ENCODE data around the gene CACHD1.

The CACHD1 gene

DNA sequence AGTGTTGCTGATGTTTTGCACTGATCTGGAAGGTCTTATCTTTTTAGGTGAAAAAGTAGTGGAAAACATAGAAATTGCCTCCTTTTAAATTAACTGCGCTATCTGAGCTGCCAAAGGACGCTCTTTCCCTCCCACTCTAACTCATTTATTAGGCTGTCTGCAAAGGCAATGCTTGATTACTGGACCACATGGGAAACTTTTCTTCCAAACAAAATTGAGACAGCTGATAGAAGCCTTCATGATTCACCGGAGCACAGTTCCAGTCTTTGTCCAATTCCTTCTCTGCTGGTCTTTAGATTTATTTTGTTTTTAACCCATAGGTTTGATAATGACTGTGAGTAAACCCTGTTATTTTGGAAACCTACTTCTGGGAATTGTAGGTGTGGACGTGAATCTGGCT, 181.9 kb downstream of the CACHD1 start:
- no peak overlapping the region for H3K4me2 ChIP-seq (ENCODE audit: low read length)
- no peak overlapping the region for H3K9ac ChIP-seq (ENCODE audit: low read depth, low read length)
- no peak overlapping the region for H3K4me3 ChIP-seq (ENCODE audit: low read length)
- H3K27me3 ChIP-seq (ENCODE audit: control insufficient read depth, insufficient read depth, low read length) = no peaks in the 10 kb centered on the region
- H3K36me3 ChIP-seq (ENCODE audit: insufficient read depth, low read length) = no peaks in the 10 kb centered on the region
- no peaks in the 10 kb centered on the region for H3K9me3 ChIP-seq (replicated peaks; ENCODE audit: low read length)
- H3K4me1 ChIP-seq (ENCODE audit: control insufficient read depth, insufficient read depth, low read length) = no peaks in the 10 kb centered on the region

- no peak overlapping the region for H3K4me3 ChIP-seq (ENCODE audit: low read length)
- no peak overlapping the region for H3K4me2 ChIP-seq (ENCODE audit: low read length)
- no peak overlapping the region for H3K9ac ChIP-seq (ENCODE audit: low read depth, low read length)
- no peaks in the 10 kb centered on the region for H3K9me3 ChIP-seq (replicated peaks; ENCODE audit: low read length)
- H3K36me3 ChIP-seq (ENCODE audit: insufficient read depth, low read length) = no peaks in the 10 kb centered on the region
- no peaks in the 10 kb centered on the region for H3K4me1 ChIP-seq (ENCODE audit: control insufficient read depth, insufficient read depth, low read length)
- no peaks in the 10 kb centered on the region for H3K27me3 ChIP-seq (ENCODE audit: control insufficient read depth, insufficient read depth, low read length)
Observed at GRCh38 chr1:64653466-64653865, 183.5 kb downstream of the CACHD1 start.

GRCh38 chr1:64654519-64655341, 184.8 kb downstream of the CACHD1 start:
- H3K9me3 ChIP-seq (replicated peaks; ENCODE audit: low read length) = no peaks in the 10 kb centered on the region

DNA sequence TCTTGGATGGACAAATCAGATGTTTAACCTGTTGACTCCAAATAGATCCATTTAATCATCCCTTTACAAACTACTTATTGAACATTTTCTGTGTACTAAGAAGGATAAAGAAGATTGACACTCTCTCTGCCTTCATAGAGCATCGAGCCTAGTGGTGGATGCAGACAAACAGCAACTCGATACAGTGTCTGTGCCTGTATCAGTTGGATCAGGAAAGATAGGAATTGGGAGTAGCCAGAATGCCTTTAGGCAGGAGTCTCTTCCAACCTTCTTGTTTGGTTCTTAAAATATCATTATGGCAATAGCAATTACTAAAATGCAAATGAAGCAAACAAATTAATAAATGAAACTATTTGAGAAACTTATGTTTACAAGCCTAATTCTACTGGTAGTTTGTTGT, 185.9 kb downstream of the CACHD1 start:
- Histone ChIP-seq H3K27me3 (ENCODE audit: control insufficient read depth, insufficient read depth, low read length) (no peaks in the 10 kb centered on the region), H3K9ac (ENCODE audit: low read depth, low read length) (no peak overlapping the region), H3K4me2 (ENCODE audit: low read length) (no peak overlapping the region)

More at GRCh38 chr1:64654519-64655341, 184.8 kb downstream of the CACHD1 start:
- no peaks in the 10 kb centered on the region for H3K27me3 ChIP-seq (ENCODE audit: control insufficient read depth, insufficient read depth, low read length)
- H3K9ac ChIP-seq (ENCODE audit: low read depth, low read length) = no peak overlapping the region
- no peak overlapping the region for H3K4me2 ChIP-seq (ENCODE audit: low read length)
- H3K4me3 ChIP-seq (ENCODE audit: low read length) = no peak overlapping the region
- no peaks in the 10 kb centered on the region for H3K36me3 ChIP-seq (ENCODE audit: insufficient read depth, low read length)
- no peaks in the 10 kb centered on the region for H3K4me1 ChIP-seq (ENCODE audit: control insufficient read depth, insufficient read depth, low read length)

GRCh38 chr1:64659478-64660138, 189.7 kb downstream of the CACHD1 start:
- Histone ChIP-seq H3K27me3 (ENCODE audit: control insufficient read depth, insufficient read depth, low read length) (no peaks in the 10 kb centered on the region), H3K9me3 (replicated peaks; ENCODE audit: low read length) (no peaks in the 10 kb centered on the region), H3K4me3 (ENCODE audit: low read length) (no peak overlapping the region)

More for the DNA sequence above, 185.9 kb downstream of the CACHD1 start:
- no peaks in the 10 kb centered on the region for H3K9me3 ChIP-seq (replicated peaks; ENCODE audit: low read length)
- H3K36me3 ChIP-seq (ENCODE audit: insufficient read depth, low read length) = no peaks in the 10 kb centered on the region
- H3K4me3 ChIP-seq (ENCODE audit: low read length) = no peak overlapping the region
- H3K4me1 ChIP-seq (ENCODE audit: control insufficient read depth, insufficient read depth, low read length) = no peaks in the 10 kb centered on the region

GRCh38 chr1:64663668-64664067, 193.7 kb downstream of the CACHD1 start:
- no peaks in the 10 kb centered on the region for H3K9me3 ChIP-seq (replicated peaks; ENCODE audit: low read length)
- H3K27me3 ChIP-seq (ENCODE audit: control insufficient read depth, insufficient read depth, low read length) = no peaks in the 10 kb centered on the region
- H3K4me2 ChIP-seq (ENCODE audit: low read length) = no peak overlapping the region
- no peak overlapping the region for H3K4me3 ChIP-seq (ENCODE audit: low read length)
- H3K4me1 ChIP-seq (ENCODE audit: control insufficient read depth, insufficient read depth, low read length) = no peaks in the 10 kb centered on the region
- no peak overlapping the region for H3K9ac ChIP-seq (ENCODE audit: low read depth, low read length)
- H3K36me3 ChIP-seq (ENCODE audit: insufficient read depth, low read length) = no peaks in the 10 kb centered on the region

More at GRCh38 chr1:64659478-64660138, 189.7 kb downstream of the CACHD1 start:
- H3K4me2 ChIP-seq (ENCODE audit: low read length) = no peak overlapping the region
- no peak overlapping the region for H3K9ac ChIP-seq (ENCODE audit: low read depth, low read length)
- H3K36me3 ChIP-seq (ENCODE audit: insufficient read depth, low read length) = no peaks in the 10 kb centered on the region
- H3K4me1 ChIP-seq (ENCODE audit: control insufficient read depth, insufficient read depth, low read length) = no peaks in the 10 kb centered on the region

DNA sequence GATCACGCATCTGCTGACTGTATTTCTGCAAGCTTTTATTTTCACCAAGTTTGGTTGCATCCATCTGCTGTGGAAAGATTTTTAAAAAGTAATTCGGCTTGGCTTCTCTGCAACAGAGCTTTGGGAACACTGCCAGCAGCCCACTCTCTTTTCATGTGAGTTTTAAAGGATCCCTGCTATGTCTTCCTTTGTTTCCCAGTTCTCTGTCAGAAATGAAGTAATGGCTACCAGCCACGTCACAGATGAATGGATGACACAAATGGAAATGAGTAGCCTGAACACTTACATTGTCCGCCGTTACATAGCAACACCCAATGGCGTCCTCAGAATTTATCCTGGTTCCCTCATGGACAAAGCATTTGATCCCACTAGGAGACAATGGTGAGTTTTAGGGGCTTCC, 194.4 kb downstream of the CACHD1 start:
- Histone ChIP-seq H3K36me3 (ENCODE audit: insufficient read depth, low read length) (no peaks in the 10 kb centered on the region), H3K9ac (ENCODE audit: low read depth, low read length) (no peak overlapping the region), H3K27me3 (ENCODE audit: control insufficient read depth, insufficient read depth, low read length) (no peaks in the 10 kb centered on the region), H3K4me2 (ENCODE audit: low read length) (no peak overlapping the region), H3K9me3 (replicated peaks; ENCODE audit: low read length) (no peaks in the 10 kb centered on the region), H3K4me3 (ENCODE audit: low read length) (no peak overlapping the region), H3K4me1 (ENCODE audit: control insufficient read depth, insufficient read depth, low read length) (no peaks in the 10 kb centered on the region)

DNA sequence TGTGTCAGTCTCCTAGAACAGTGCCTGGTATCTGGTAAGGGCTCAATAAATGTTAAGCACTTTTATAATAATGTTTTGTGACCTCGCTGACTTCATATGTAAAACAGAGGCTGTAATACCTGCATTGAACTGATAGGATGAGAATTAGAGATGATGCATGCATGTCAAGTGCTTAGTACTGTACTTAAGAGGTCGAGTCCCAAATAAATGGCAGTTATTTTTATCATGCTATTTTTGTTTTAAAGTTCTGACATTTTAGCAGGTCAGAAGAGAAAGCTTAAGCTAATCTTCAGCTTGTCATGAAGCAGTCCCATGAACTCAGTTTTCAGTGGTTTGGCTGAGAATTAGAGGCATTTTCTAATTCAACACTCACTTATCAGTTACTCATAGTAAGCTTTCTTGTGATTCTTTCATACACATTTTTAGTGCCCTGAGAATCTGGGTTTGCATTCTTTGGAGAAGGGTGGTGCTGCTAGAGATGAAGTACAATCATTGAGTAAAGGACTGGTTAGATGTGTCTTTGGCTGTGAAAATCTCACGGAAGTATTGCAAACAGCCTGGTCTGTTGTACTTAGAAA, 199.3 kb downstream of the CACHD1 start:
- Histone ChIP-seq H3K27me3 (ENCODE audit: control insufficient read depth, insufficient read depth, low read length) (no peaks in the 10 kb centered on the region), H3K4me3 (ENCODE audit: low read length) (no peak overlapping the region), H3K4me1 (ENCODE audit: control insufficient read depth, insufficient read depth, low read length) (no peaks in the 10 kb centered on the region), H3K9ac (ENCODE audit: low read depth, low read length) (no peak overlapping the region), H3K36me3 (ENCODE audit: insufficient read depth, low read length) (no peaks in the 10 kb centered on the region), H3K9me3 (replicated peaks; ENCODE audit: low read length) (no peaks in the 10 kb centered on the region), H3K4me2 (ENCODE audit: low read length) (no peak overlapping the region)

DNA sequence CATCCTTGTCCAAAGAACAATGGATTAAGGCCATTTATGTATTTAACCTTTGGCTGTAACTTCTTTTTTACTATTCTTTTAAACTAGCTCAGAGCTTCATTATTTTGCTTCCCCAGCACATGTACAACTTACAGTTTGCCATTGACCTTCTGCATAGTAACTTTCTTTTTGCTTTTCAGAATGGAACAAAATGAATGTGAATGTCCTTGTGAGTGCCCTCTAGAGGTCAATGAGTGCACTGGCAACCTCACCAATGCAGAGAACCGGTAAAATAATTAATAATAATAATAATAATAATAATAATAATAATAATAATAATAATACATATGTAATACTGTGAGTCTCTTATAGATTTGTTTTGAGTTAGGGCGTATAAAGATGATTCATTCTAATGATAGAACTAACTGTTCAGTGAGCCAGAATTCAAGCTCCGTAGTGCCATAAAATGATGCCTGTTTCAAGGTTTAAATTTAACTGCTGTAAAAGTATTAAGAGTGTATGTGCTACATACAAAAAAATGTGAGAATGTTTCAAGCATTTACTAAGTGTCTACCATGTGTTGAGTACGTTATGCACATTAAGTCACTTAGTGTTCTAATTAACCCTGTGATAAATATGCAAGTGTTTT, 205.9 kb downstream of the CACHD1 start:
- H3K4me1 ChIP-seq (ENCODE audit: control insufficient read depth, insufficient read depth, low read length) = no peaks in the 10 kb centered on the region
- no peak overlapping the region for H3K4me3 ChIP-seq (ENCODE audit: low read length)
- H3K9me3 ChIP-seq (replicated peaks; ENCODE audit: low read length) = no peaks in the 10 kb centered on the region
- H3K9ac ChIP-seq (ENCODE audit: low read depth, low read length) = no peak overlapping the region
- H3K27me3 ChIP-seq (ENCODE audit: control insufficient read depth, insufficient read depth, low read length) = no peaks in the 10 kb centered on the region
- H3K4me2 ChIP-seq (ENCODE audit: low read length) = no peak overlapping the region
- peaks cover 4% of the 10 kb centered on the region for H3K36me3 ChIP-seq (ENCODE audit: insufficient read depth, low read length)

DNA sequence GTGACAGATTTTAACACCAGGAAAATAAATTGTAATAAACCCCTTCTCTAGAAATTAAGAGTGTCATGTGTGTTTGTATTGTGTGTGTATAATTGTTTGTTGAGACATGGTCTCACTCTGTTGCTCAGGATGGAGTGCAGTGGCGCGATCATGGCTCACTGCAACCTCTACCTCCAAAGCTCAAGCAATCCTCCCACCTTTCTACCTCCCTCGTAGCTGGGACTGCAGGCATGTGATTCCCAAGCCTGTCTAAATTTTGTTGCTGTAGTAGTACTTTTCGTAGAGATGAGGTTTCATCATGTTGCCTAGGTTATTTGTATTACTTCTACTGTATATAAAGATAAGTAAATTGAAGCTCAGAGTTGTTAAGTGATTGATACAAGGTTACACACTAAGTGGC, 206.5 kb downstream of the CACHD1 start:
- Histone ChIP-seq H3K4me1 (ENCODE audit: control insufficient read depth, insufficient read depth, low read length) (no peaks in the 10 kb centered on the region), H3K36me3 (ENCODE audit: insufficient read depth, low read length) (peaks cover 4% of the 10 kb centered on the region), H3K4me2 (ENCODE audit: low read length) (no peak overlapping the region), H3K9ac (ENCODE audit: low read depth, low read length) (no peak overlapping the region), H3K9me3 (replicated peaks; ENCODE audit: low read length) (no peaks in the 10 kb centered on the region), H3K4me3 (ENCODE audit: low read length) (no peak overlapping the region), H3K27me3 (ENCODE audit: control insufficient read depth, insufficient read depth, low read length) (no peaks in the 10 kb centered on the region)

DNA sequence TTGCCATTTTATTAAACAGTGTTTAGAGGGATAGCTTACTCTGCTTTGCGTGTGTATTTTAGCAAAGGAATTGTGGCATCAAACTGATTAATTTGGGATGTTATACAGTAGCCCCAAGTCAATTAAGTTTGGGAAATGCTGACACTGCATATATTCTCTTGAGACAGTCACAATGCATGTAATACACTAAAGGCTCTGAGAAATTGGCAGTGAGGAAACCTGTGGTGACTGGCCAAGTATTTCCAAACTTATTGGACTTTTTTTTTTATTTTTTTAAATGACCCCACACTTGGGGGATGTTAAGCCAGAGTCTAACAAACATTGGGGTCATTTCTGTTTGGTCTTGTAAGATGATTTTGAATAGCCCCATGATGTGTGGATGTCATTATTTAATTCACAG, 207.6 kb downstream of the CACHD1 start:
- Histone ChIP-seq H3K9ac (ENCODE audit: low read depth, low read length) (no peak overlapping the region), H3K4me3 (ENCODE audit: low read length) (no peak overlapping the region), H3K4me2 (ENCODE audit: low read length) (no peak overlapping the region), H3K4me1 (ENCODE audit: control insufficient read depth, insufficient read depth, low read length) (no peaks in the 10 kb centered on the region), H3K9me3 (replicated peaks; ENCODE audit: low read length) (no peaks in the 10 kb centered on the region), H3K27me3 (ENCODE audit: control insufficient read depth, insufficient read depth, low read length) (no peaks in the 10 kb centered on the region), H3K36me3 (ENCODE audit: insufficient read depth, low read length) (peaks cover 12% of the 10 kb centered on the region)

Data from skeletal muscle satellite cell (primary cell).